Measurements from ENCODE around the gene PPBP. TPM values are rescaled to one million over a fixed set of nuclear protein-coding genes. Genes with fewer than 3 reads are reported as not detected.
"Not testable (repeated sequence)": the region's sequence is repeated elsewhere in the genome, so short reads cannot be mapped to it uniquely, and the experiment has no call there.

PPBP gene
- total RNA-seq, 1 experiment from 2014 or later: not detected

DNA sequence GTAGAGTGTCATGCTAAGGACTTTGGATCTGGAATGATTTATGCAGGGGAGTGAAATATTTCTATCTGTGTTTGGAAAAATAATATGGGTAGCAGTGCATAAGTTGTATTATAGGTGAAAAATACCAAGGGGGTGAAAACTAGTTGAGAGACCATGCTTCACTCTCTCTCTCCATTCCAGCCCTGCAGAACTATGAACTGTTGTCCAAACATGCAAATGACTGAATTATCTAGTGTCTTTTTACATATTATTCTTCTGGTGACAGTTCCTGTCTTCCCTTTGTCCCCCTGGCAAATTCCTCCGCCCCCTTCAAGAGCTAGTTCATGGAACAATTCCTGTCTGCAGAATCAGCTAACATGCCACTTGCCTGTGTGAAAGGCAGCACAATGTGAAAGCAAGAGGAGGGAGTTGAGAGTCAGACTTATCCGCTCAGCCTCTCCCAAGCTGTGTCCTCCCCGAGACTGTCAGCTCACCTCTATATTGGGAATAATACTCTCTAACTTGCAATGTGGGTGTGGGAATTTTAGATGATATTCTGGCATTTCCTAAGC is 8.5 kb downstream of the PPBP start:
- H3K4me3 ChIP-seq: no peak overlapping the region
- no peak for DNase-seq
- no peak overlapping the region for H3K27ac ChIP-seq
- no peaks in the 10 kb centered on the region for H3K9me3 ChIP-seq (replicated peaks)
- H3K27me3 ChIP-seq: no peaks in the 10 kb centered on the region
- H3K4me1 ChIP-seq: no peaks in the 10 kb centered on the region
- H3K36me3 ChIP-seq: no peaks in the 10 kb centered on the region

DNA sequence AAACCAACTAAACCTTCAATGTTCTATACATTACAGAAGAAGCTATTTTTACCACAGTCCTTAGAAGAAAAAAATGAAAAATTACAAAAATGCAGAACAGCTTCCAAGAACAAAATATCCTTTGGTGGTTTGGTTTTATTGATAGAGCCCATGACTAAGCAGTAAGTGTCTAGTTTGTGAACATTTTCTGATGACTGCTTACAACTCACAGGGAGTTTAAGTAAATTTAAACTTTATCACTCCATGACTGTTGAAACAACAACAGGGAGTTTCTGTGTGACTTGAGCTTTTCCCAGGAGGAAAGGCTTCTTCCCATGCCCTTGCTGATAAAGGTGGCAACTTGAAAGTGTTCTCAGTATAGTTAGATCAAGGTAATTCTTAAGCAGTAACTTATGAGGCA is 9.1 kb downstream of the PPBP start:
- Histone ChIP-seq H3K9me3 (replicated peaks) (no peaks in the 10 kb centered on the region), H3K4me3 (no peak overlapping the region), H3K27ac (no peak overlapping the region), H3K27me3 (no peaks in the 10 kb centered on the region), H3K4me1 (no peaks in the 10 kb centered on the region), H3K36me3 (no peaks in the 10 kb centered on the region)
- DNase-seq: no peak

DNA sequence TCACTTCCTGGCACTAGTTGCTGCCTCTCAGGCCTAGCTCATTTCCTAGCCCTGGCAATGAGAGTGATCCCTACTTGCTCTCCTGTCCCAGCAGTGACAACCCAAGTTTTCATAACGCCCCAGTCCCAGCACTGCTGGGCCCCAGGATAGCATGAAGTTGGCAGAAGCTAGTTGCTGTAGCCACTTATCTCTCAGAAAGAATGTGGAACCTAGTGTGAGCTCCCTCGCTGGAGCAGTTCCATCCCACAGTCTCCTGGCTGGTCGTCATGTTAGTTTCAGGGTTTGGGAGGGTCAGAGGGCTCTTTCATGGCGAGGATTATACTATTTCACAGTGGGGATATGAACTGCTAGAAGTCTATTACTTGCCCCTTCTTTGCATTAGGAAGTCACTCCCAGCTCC is 11.3 kb downstream of the PPBP start:
- H3K4me1 ChIP-seq: no peaks in the 10 kb centered on the region

DNA sequence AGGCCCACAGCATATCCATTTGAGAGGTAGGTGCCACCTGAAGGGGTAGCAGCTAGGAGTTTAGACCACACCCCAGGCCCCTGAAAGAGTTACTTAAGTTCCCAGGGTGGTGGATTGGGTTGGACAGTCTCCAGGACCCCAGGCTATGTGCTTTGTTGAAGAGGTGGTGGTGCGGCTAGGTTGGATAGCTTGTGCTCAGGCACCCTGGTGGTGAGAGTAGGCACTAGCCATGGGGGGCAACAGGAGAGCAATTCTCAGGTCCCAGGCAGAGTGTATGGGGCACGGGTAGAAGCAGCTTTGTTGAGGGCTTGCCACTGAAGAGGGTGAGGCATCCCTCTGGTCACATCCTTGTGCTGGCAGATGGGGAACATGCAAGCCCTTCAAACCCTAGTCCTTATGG is 11.8 kb downstream of the PPBP start:
- Histone ChIP-seq H3K27me3 (no peaks in the 10 kb centered on the region), H3K4me3 (no peak overlapping the region), H3K27ac (no peak overlapping the region), H3K9me3 (replicated peaks) (no peaks in the 10 kb centered on the region), H3K36me3 (no peaks in the 10 kb centered on the region), H3K4me1 (no peaks in the 10 kb centered on the region)
- DNase-seq: no peak

More for the DNA sequence above, 11.3 kb downstream of the PPBP start:
- H3K4me3 ChIP-seq: no peak overlapping the region
- H3K9me3 ChIP-seq (replicated peaks): no peaks in the 10 kb centered on the region
- DNase-seq: no peak
- H3K36me3 ChIP-seq: no peaks in the 10 kb centered on the region
- no peaks in the 10 kb centered on the region for H3K27me3 ChIP-seq
- no peak overlapping the region for H3K27ac ChIP-seq

DNA sequence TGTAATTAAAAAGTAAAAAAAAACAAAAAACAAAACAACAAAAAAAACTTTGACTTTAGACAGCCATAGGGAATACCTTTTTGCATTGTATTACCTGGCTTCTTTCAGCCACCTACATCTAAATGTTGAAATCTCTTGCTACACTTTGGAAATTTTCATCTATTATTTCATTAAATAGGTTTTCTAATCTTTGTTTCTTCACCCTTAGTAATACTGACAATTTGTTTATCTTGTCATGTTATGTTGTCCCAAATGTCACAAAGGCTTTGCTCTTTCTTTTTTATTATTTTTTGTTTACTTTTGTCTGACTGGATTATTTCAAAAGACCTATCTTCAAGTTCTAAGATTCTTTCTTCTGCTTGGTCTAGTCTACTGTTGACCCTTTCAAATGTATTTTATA is 13.6 kb downstream of the PPBP start:
- Histone ChIP-seq H3K27ac (no peak overlapping the region), H3K4me3 (no peak overlapping the region), H3K9me3 (replicated peaks) (no peaks in the 10 kb centered on the region), H3K27me3 (no peaks in the 10 kb centered on the region), H3K36me3 (no peaks in the 10 kb centered on the region), H3K4me1 (no peaks in the 10 kb centered on the region)
- DNase-seq: no peak

DNA sequence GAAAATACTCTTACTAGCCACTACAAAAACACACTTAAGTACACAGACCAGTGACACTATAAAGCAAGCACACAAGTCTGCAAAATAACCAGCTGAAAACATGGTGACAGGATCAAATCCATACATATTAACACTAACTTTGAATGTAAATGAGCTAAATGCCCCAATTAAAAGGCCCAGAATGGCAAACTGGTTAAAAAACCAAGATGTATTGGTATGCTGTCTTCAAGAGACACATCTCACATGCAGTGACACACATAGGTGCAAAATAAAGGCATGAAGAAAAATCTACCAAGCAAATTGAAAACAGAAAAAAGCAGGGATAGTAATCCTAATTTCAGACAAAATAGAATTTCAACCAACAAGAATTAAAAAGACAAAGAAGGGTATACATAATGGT is 17.0 kb downstream of the PPBP start:
- Histone ChIP-seq H3K27me3 (no peaks in the 10 kb centered on the region), H3K4me1 (no peaks in the 10 kb centered on the region), H3K36me3 (no peaks in the 10 kb centered on the region), H3K27ac (no peak overlapping the region), H3K4me3 (no peak overlapping the region), H3K9me3 (replicated peaks) (no peaks in the 10 kb centered on the region)
- no peak for DNase-seq

DNA sequence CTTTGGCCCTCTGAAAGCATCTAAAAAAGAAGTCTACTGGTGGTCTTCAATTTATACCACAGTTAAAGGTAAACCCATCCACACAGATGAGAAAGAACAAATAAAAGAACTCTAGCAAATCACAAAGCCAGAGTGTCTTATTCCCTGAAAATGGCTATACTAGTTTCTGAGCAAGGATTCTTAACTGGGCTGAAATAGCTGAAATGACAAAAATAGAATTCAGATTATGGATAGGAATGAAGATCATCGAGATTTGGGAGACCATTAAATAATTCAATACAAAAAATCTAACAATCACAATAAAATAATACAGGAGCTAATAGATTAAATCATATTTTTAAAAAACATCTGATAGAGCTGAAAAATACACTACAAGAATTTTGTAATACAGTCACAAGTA is 18.0 kb downstream of the PPBP start:
- H3K27ac ChIP-seq: no peak overlapping the region
- H3K27me3 ChIP-seq: no peaks in the 10 kb centered on the region
- H3K36me3 ChIP-seq: no peaks in the 10 kb centered on the region
- H3K4me1 ChIP-seq: no peaks in the 10 kb centered on the region
- no peak overlapping the region for H3K4me3 ChIP-seq
- H3K9me3 ChIP-seq (replicated peaks): no peaks in the 10 kb centered on the region
- no peak for DNase-seq

DNA sequence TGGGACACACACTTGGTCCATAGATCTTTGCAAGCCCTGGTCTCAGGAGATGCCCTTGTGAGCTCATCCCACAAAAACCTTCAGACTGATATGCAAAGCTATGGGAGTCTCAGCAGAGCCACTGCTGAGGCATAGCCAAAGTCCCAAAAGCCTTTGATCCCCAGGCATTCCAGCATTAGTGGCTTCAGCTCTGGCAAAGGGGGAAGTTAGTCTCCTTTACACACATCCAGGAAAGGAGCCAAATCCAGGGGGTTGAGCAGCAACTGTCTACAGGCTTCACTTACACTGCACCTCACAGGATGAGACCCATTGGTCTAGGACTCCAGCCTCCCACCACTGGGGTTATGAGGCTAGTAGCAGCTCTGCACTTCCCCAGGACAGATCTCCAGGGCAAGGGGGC is 20.1 kb downstream of the PPBP start:
- peak; percentile 52 to 68 for DNase-seq
- Histone ChIP-seq H3K27ac (no peak overlapping the region), H3K9me3 (replicated peaks) (no peaks in the 10 kb centered on the region), H3K4me1 (no peaks in the 10 kb centered on the region), H3K36me3 (no peaks in the 10 kb centered on the region), H3K27me3 (no peaks in the 10 kb centered on the region), H3K4me3 (no peak overlapping the region)

DNA sequence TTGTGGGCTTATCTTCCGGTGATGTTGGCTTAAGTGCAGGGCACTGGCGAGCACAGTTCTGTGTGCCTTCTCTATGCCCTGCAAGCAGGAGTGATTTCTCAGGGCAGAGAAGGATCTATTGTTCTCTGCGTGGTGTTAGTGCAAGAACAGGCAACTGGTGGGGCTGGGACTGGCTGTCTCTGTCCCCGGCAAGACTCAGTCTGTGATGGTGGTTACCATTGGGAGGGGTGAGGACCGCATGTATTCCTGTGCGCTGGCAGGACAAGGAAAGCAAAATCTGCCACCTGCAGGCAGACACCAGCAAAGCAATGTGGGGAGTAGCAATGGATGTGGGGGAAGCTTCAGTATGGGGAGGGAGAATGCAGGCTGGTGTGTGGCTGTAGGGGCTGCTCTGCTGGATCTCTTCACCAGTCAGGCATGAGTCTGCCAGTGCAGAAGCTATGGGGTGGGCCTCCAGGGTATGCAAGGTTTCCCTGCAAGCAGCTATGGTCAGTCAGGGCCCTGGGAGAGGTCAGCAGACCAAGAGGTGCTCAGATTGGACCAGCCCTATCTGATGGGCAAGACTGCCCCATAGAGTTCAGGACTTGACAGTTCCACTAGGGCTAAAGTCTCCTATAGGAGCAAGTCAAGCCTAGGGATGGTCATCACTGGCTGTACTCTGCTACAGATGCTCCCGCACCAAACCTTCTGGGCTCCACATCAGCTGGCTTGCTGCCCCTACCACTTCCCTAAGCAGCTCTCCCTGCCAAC is 23.0 kb downstream of the PPBP start:
- H3K9me3 ChIP-seq (replicated peaks): 0 out of 2 replicates have a peak, but pooled peaks cover 4% of the 10 kb centered on the region
- no peak overlapping the region for H3K4me3 ChIP-seq
- no peaks in the 10 kb centered on the region for H3K36me3 ChIP-seq
- H3K4me1 ChIP-seq: no peaks in the 10 kb centered on the region
- no peak overlapping the region for H3K27ac ChIP-seq
- DNase-seq: peak in 1 of 2 experiments; percentile 55
- H3K27me3 ChIP-seq: no peaks in the 10 kb centered on the region

DNA sequence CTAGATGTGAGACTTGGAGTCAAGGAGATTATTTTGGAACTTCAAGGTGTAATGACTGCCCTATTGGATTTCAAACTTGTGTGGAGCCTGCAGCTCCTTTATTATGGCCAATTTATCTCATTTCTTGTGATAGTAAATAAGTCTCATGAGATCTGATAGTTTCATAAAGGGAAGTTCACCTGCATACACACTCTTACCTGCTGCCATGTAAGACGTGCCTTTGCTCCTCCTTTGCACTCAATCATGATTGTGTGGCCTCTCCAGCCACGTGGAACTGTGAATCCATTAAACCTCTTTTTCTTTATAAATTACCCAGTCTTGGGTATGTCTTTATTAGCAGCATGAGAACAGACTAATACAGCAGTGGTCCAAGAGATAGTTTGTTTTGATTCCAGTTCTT is 25.3 kb downstream of the PPBP start:
- H3K36me3 ChIP-seq: no peaks in the 10 kb centered on the region
- peaks cover 12% of the 10 kb centered on the region for H3K9me3 ChIP-seq (replicated peaks)
- no peaks in the 10 kb centered on the region for H3K27me3 ChIP-seq
- no peaks in the 10 kb centered on the region for H3K4me1 ChIP-seq
- H3K4me3 ChIP-seq: no peak overlapping the region
- no peak overlapping the region for H3K27ac ChIP-seq
- DNase-seq: no peak

DNA sequence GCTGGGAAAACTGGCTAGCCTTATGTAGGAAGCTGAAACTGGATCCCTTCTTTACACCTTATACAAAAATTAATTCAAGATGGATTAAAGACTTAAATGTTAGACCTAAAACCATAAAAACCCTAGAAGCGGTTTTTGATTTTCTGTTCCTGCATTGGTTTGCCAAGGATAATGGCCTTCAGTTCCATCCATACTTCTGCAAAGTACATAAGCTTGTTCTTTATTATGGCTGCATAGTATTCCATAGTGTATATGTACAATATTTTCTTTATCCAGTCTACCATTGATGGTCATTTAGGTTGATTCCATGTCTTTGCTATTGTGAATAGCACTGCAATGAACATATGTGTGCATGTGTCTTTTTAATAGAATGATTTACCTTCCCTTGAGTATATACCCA is 28.9 kb downstream of the PPBP start:
- H3K4me3 ChIP-seq, H3K27ac ChIP-seq, H3K27me3 ChIP-seq, DNase-seq, H3K36me3 ChIP-seq, H3K4me1 ChIP-seq: not testable (repeated sequence)
- peaks cover 12% of the 10 kb centered on the region for H3K9me3 ChIP-seq (replicated peaks)

DNA sequence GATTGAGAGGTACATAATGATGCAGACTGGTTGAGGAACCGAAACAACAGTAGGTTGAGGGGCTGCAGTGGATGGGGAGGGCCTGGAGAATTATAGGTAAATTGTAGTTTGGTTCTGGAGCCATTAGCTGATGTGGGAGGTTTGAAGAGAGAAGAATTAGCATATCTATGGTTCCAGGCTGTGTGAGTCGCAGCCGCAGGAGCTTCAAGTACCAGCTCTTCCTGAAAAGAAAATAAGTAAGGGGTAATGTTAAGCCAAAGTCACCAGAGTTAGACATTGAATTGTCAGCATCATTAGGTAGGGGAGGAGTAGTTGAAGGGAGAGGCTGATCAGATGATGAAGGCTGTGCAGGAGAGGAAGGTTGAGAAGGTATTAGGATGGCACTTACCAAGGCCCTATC is 35.6 kb downstream of the PPBP start:
- no peak overlapping the region for H3K4me3 ChIP-seq
- no peaks in the 10 kb centered on the region for H3K9me3 ChIP-seq (replicated peaks)
- DNase-seq: no peak
- peaks cover 20% of the 10 kb centered on the region for H3K4me1 ChIP-seq
- no peaks in the 10 kb centered on the region; the same call in 1 of the 2 replicates for H3K27me3 ChIP-seq
- H3K27ac ChIP-seq: no peak overlapping the region
- no peaks in the 10 kb centered on the region for H3K36me3 ChIP-seq

DNA sequence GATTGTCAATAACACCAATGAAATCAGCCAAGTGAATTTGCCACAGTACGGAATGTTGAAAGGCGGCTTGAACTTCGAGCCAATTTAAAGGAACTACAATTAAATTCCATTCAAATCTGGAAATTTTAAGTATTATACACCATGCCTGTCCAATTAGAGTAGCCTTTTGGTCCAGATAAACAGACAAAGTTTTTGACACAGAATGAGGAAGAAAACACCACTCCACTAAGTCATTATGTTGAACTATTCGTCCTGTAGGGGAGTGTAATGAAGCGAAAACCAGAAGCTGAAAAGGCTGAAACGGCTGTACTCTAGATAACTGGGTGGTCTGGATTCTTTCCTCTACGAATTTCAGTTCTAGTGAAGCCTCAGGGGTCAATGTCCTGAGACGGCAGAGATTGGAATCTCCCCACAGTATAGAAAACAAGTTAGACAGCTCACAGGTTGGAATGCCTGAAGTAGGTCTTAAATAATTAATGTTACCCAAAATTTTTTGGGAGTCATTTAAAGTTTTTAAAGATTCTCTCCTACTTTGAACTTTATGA is 37.5 kb downstream of the PPBP start:
- H3K27ac ChIP-seq; H3K36me3 ChIP-seq; H3K27me3 ChIP-seq; H3K4me3 ChIP-seq; H3K9me3 ChIP-seq (replicated peaks): not testable (repeated sequence)
- peaks cover 20% of the 10 kb centered on the region for H3K4me1 ChIP-seq
- peak in 1 of 2 experiments; percentile 45 for DNase-seq

DNA sequence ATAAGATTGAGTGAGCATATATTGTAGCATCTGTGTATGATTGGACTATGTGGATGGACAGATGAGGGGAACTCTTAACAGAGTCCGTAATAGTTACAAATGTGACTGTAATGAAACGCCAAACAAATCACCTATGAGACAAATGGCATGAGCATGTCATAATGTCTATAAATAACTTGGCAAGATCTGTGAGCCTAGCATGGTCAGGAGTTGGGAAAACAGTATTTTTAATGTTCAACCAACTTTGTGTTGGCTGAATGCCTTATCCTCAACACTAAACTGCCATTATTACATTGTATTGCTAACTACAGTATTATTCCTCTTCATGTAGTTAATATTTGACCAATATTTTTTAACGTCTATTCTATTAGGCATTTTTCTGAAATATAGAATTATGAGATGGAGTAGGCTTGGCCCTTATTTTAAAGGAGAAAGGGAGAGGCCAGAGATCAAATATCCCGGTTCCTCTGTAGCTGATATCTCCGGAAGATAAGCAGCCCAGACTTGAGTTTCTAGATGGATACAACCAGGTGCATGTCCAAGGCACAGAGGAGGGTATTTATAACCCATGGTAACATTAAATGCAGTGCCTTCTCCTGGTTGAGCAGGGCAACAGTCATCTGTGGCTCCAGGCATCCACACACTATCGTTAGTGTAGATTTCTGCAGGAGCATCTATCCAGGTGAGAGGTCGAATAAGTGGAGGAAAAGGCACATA is 38.8 kb downstream of the PPBP start:
- Histone ChIP-seq H3K9me3 (replicated peaks) (no peaks in the 10 kb centered on the region), H3K4me1 (peaks cover 20% of the 10 kb centered on the region), H3K4me3 (no peak overlapping the region), H3K27me3 (no peaks in the 10 kb centered on the region; the same call in 1 of the 2 replicates), H3K36me3 (no peaks in the 10 kb centered on the region), H3K27ac (no peak overlapping the region)
- peak; percentile 53 to 62 for DNase-seq

DNA sequence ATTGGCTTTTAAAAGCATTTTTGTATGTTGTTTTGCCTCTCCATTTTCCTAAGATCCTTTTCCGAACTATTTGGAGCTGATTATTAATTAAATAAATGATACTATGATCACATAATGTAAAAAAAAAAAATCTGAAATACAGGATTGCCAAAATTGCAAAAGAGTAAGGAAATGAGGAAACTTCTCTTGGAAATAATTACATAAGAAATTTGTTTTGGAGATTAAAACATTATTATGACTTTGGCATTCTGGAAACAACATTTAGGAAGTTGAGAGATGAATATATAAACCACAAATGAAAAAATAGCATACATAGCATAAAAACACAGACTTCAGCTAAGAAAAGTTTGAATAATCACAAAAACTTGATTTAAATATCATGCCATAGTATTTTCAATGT is 39.7 kb downstream of the PPBP start:
- Histone ChIP-seq H3K27ac (no peak overlapping the region), H3K27me3 (no peaks in the 10 kb centered on the region; the same call in 1 of the 2 replicates), H3K4me3 (no peak overlapping the region), H3K36me3 (no peaks in the 10 kb centered on the region), H3K9me3 (replicated peaks) (no peaks in the 10 kb centered on the region), H3K4me1 (peaks cover 20% of the 10 kb centered on the region)
- no peak for DNase-seq
